Esophagus squamous epithelium (tissue), 4 donors: Measurements from ENCODE around the gene SMIM7.

Source experiments
- POLR2A ChIP-seq, 4 donors: fragments of 450-650 bp; IDR thresholded peaks; one replicate each; pipeline ENCODE4 v1.6.1; 2017; ENCODE audit warnings: antibody characterized with exemption in 4 of 4, mild to moderate bottlenecking in 4 of 4, moderate library complexity in 3 of 4
- TF ChIP-seq, protein P1 (sequence below), 6 experiments: fragments of 450-650 bp in 4 of 6; fragments of 200-600 bp in 2 of 6; sonication (generic) in 2 of 6; IDR thresholded peaks; one replicate each; pipeline ENCODE4 v1.5.1; 2016 to 2019; ENCODE audit warnings: antibody characterized with exemption in 6 of 6, mild to moderate bottlenecking in 4 of 6, moderate library complexity in 4 of 6

DNA sequence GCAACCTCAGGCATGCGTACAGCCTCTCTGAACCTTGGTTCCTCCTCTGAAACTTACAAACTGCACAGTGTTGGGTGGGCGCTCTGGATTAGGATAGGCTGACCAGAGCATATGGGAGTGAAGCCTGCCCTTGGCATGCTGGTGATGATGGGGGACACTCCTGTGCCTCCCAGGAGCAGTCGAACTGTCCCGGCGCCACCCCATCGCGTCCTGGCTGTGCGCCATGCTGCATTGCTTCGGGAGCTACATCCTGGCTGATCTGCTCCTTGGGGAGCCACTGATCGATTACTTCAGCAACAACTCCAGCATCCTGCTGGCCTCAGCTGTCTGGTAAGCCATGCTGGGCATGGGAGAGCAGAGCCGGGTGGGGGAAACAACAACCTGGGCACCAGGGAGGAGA, 19.9 kb upstream of the SMIM7 start:
- TF ChIP-seq, protein P1, sequence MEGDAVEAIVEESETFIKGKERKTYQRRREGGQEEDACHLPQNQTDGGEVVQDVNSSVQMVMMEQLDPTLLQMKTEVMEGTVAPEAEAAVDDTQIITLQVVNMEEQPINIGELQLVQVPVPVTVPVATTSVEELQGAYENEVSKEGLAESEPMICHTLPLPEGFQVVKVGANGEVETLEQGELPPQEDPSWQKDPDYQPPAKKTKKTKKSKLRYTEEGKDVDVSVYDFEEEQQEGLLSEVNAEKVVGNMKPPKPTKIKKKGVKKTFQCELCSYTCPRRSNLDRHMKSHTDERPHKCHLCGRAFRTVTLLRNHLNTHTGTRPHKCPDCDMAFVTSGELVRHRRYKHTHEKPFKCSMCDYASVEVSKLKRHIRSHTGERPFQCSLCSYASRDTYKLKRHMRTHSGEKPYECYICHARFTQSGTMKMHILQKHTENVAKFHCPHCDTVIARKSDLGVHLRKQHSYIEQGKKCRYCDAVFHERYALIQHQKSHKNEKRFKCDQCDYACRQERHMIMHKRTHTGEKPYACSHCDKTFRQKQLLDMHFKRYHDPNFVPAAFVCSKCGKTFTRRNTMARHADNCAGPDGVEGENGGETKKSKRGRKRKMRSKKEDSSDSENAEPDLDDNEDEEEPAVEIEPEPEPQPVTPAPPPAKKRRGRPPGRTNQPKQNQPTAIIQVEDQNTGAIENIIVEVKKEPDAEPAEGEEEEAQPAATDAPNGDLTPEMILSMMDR (IDR thresholded peaks at IDR 0.05) = no peak
- TF ChIP-seq POLR2A (IDR thresholded peaks at IDR 0.05) = no peak
